Muscle of arm (tissue), 12 donors: ENCODE results near the gene PDPR. TPM values are rescaled to one million over a fixed set of nuclear protein-coding genes. Genes with fewer than 3 reads are reported as not detected.
"Not testable (repeated sequence)": the region's sequence is repeated elsewhere in the genome, so short reads cannot be mapped to it uniquely, and the experiment has no call there.

Experiments
- DNase-seq: peaks from one replicate; pipeline ENCODE4 v3.0.0-alpha.2; 2013
- polyA plus RNA-seq, 12 donors: library from polyadenylated mRNA; unstranded; fragments of 120-200 nt; gene quantifications; one replicate each; pipeline ENCODE4 v1.2.1, GENCODE V29; 2013; ENCODE audit not compliant: insufficient read length in 12 of 12

PDPR gene
- polyA plus RNA-seq, 12 donors: 15.4 to 59.3 (median 22.9) TPM

DNA sequence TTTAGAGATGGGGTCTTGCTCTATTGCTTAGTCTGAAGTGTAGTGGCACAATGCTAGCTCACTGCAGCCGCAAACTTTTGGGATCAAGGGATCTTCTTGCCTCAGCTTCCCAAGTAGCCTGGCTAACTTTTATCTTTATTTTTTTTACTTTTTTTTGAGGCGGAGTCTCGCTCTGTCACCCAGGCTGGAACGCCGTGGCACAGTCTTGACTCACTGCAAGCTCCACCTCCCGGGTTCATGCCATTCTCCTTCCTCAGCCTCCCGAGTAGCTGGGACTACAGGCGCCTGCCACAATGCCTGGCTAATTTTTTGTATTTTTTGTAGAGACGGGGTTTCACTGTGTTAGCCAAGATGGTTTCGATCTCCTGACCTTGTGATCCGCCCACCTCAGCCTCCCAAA is 12.1 kb downstream of the PDPR start:
- DNase-seq: not testable (repeated sequence)

DNA sequence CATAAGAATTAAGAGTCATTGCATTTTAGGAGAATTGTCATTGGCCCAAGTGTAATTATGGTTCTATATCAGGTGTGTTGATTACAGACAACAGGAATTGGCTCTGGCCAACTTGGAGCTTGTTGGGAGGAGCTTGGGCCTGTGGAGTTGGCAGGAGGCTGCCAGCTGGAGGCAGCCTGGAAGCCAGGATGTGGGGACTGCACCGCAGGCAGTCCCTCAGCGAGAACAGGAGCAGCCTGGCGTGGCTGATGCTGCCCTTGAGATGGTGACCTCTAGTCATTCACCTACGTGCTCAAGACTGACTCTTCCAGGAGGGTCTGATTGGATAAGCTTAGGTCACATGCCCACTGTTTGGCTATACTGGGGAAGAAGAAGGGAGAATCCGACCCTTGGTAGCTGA is 13.6 kb downstream of the PDPR start:
- DNase-seq: not testable (repeated sequence)

DNA sequence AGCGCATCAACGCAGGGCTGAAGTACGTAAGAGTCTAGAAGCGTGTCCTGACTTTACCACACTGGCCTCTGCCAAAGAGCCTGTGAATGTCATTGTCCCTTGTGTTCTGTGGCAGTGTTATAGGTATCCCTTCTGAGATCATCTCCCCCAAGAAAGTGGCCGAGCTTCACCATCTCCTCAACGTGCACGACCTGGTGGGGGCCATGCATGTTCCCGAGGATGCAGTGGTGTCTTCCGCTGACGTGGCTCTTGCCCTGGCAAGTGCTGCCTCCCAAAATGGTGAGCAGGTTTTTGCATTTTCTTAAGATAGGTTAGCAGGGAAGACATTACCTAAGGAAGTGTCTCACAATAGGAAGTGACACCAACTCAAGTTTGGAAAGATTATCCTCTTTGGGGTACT is 14.7 kb downstream of the PDPR start:
- DNase-seq: not testable (repeated sequence)

DNA sequence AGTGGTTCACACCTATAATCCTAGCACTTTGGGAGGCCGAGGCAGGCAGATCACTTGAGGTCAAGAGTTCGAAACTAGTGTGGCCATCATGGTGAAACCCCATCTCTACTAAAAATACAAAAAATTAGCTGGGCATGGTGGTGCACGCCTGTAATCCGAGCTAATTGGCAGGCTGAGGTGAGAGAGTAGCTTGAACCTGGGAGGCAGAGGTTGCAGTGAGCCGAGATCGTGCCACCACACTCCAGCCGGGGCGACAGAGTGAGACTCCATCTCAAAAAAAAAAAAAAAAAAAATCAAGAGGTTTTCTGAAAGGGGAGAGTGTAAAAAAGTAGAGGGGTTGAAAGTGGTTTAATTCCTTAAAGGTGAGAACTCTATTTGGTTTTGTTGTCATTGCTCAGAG is 21.7 kb downstream of the PDPR start:
- DNase-seq: not testable (repeated sequence)

DNA sequence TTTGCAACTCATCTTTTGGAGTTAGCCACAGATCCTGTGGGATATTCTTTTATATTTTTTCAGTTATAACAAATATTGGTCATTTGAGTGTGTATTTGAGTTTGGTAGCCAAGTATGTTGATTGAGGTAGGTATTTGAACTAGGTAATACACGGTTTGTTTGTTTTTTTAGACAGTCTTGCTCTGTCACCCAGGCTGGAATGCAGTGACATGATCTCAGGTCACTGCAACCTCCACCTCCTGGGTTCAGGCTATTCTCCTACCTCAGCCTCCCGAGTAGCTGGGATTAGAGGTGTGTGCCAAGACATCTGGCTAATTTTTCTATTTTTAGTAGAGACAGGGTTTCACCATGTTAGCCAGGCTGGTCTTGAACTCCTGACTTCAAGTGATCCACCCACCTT is 22.5 kb downstream of the PDPR start:
- DNase-seq: not testable (repeated sequence)

DNA sequence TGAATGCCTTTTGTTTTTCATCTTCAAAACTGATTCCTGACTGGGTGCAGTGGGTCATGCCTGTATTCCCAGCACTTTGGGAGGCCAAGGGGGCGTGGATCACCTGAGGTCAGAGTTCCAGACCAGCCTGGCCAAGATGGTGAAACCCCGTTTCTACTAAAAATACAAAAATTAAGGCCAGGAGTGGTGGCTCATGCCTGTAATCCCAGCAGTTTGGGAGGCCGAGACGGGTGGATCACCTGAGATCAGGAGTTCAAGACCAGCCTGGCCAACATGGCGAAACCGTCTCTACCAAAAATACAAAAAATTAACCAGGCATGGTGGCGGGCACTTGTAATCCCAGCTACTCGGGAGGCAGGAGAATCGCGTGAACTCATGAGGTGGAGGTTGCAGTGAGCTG is 28.6 kb downstream of the PDPR start:
- DNase-seq: not testable (repeated sequence)

DNA sequence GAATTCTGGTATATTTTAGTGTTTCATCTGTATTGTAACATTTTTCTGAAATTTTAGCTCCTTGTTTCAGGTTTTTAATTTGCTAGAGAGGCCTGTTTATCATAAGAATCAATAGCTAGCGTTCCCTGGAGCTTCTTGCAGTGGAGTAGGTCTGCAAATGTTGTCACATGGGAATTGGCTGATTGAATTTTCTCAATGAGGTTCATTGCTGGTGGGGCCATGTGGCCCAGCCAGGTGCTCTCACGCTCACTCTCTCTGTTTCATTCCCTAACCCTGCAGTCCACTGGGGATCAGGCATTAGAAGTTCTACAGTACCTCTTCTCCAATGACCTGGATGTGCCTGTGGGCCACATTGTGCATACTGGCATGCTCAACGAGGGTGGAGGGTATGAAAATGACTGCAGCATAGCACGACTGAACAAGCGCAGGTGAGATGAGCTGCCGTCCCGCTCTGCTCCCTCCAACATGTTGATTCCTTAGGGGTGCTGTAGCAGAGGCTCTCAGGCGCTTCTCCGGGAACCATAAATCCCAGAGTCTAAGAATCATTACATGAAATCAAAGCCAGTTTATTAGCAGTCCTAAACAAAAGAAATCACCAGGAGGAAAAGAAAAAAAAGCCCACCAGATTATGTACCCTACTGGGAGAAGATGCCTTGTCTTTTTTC is 29.2 kb downstream of the PDPR start:
- not testable (repeated sequence) for DNase-seq

DNA sequence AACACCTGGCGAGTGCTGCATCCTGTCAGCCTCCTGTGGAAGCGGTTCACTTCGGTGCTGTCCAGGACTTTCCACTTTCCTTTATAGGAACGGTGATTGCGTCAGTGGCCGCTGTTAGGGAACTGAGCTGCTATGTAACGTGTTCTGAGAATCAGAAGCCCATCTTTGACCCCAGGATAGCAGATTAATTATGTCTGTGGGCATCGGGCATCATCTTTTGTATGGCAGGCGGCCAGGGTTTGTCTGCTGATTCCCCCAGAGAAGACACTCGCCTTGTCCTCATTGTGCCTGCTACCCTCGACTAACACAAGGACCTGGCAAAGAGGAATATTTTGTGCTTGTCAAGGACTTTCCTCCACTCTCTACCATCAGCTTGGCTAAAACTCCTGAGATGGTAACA is 33.7 kb downstream of the PDPR start:
- not testable (repeated sequence) for DNase-seq

DNA sequence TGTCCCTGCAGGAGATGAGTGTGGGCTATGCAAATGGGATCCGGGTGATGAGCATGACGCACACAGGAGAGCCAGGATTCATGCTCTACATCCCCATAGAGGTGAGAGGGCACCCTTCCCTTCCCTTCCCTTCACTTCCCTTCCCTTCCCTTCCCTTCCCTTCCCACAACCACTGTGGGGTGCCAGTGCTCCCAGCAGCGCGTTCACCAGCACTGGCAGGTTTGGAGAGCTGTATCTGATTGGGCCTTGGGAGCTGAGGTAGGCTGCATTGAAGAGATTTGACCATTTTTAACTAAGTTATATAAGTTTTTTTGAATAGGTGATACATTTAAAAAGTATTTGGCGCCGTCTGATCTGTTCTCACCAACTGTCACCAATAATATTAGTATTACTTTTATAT is 34.3 kb downstream of the PDPR start:
- DNase-seq: not testable (repeated sequence)

DNA sequence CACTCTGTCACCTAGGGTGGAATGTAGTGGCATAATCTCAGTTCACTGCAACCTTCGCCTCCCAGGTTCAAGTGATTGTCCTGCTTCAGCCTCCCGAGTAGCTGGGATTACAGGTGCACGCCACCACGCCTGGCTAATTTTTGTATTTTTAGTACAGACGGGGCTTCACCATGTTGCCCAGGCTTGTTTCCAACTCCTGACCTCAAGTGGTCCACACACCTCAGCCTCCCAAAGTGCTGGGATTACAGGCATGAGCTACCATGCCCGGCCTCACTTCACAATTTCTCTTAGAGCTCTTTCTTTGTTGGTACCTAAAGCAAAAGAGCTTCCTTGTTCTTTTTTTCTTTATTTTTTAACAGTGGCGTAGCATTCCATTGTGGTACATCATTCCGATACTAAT is 35.2 kb downstream of the PDPR start:
- not testable (repeated sequence) for DNase-seq

DNA sequence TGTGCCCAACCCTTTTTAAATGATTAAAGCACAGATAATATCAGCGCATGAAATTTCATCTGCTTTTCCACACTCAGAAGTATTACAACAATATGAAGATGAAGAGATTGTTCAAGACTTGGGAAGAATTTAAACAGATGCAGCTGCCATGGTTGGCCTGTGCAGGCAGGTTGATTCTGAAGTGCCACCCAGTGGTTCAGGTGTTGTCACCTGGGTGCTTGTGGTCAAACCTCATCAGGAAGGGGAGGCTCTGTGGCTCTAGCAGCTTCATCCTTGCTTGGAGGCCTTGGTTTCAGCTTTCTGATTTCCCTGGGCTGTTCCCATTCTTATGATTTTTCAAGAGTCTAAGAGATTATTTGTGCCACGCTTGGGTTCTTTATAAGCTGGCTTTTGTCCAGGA is 37.3 kb downstream of the PDPR start:
- DNase-seq: no peak

DNA sequence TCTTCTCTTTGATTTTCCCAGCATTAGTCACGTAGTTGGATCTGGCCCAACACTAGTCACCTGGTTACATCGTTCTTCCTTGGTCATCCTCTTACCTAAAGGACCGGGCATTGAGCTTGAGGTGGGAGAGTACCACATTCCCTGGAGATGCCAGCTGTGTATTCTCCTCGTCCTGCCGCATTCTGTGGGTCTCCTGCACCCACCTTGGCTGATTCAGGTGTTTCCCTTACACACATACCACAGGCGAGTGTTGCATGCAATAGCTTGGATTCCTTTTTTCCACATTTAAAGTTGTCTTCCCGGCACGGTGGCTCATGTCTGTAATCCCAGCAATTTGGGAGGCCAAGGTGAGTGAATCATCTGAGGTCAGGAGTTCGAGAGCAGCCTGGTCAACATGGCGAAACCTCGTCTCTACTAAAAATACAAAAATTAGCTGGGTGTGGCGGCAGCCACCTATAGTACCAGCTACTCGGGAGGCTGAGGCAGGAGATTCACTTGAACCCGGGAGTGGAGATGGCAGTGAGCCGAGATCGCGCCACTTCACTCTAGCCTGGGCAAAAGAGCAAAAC is 37.9 kb downstream of the PDPR start:
- DNase-seq: no peak

DNA sequence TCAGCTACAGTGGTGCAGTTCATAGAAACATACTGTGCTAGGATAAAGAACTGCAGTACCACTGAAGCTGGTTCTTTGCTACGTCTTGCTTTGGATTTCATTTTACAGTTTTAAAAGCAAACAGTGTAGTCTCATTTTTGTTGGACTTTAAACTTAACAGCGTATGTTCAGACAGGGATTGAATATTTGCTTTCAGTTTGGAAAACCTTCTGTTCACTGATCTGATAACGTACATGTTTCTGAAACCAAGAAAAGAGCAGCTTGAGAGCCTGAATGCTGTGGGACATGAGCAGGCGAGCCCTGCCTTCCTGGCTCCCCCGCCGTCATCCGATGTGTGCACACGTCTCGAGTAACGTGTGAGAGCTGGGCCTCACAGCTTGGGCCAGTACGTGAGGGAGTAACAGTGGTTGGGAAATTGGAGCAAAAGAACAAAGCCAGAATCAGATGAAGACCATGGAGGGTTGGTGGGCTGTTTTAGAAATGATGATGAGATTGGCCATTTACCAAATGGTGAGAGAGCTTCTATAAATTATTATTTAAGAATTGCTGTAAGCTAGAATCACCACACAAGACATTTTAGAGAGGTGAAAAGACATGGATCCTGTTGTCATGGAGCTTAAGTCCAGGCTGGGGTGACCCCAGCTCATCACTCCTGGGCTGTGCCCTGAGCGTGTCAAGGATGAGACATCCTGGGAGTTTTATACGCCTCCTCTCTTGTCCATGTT is 38.6 kb downstream of the PDPR start:
- no peak for DNase-seq

DNA sequence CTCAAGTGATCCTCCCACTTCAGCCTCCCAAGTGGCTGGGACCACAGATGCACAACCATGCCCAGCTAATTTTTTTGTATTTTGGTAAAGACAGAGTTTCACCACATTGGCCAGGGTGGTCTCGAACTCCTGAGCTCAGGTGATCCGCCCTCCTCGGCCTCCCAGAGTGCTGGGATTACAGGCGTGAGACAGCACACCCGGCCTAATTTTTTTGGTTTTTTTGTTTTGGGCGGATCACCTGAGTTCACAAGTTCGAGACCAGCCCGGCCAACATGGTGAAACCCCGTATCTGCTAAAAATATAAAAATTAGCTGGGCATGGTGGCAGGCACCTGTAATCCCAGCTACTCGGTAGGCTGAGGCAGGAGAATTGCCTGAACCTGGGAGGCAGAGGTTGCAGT is 40.6 kb downstream of the PDPR start:
- not testable (repeated sequence) for DNase-seq

DNA sequence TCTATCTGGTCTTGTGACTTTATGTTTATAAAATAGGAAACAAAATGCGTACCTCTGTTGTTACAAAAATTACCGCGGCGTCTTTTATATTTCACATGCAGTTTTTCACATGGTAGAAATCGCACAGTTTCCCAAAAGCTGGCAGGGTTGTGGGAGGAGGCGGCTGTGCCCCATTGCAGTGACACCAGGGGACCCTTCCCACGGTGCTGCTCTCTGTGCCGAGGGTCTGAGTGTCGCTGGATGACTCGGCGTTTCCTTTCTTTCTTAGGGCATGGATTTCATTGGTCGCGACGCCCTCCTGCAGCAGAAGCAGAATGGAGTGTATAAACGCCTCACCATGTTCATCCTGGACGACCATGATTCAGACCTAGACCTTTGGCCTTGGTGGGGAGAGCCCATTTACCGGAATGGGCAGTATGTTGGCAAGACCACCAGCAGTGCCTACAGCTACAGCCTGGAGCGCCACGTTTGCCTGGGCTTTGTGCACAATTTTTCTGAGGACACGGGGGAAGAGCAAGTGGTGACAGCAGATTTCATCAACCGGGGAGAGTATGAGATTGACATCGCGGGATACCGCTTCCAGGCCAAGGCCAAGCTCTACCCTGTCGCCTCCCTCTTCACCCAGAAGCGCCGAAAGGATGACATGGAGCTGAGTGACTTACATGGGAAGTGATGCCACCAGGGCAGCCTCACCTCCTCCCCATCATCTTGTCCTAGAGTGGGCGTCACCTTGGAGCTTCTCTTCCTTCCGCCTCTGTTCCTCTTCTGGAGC is 42.3 kb downstream of the PDPR start:
- DNase-seq: no peak

DNA sequence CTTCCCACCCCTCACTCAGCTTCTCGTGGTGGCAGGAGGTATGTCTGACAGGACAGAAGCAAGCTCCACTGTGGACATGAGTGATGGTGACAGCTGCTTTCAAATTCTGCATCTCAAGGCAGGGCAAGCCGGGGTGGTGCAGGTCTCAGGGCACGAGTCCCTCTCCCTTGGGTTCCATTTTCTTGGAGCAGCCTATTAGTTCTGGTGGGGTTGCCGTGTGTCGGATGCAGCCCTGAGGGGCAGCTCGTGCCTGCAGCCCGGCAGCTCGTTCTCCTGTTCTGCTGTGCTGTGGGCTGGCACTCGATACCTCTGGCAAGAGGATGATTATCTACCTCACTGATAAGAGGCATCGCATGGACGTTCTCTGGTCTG is 43.0 kb downstream of the PDPR start:
- DNase-seq: no peak

DNA sequence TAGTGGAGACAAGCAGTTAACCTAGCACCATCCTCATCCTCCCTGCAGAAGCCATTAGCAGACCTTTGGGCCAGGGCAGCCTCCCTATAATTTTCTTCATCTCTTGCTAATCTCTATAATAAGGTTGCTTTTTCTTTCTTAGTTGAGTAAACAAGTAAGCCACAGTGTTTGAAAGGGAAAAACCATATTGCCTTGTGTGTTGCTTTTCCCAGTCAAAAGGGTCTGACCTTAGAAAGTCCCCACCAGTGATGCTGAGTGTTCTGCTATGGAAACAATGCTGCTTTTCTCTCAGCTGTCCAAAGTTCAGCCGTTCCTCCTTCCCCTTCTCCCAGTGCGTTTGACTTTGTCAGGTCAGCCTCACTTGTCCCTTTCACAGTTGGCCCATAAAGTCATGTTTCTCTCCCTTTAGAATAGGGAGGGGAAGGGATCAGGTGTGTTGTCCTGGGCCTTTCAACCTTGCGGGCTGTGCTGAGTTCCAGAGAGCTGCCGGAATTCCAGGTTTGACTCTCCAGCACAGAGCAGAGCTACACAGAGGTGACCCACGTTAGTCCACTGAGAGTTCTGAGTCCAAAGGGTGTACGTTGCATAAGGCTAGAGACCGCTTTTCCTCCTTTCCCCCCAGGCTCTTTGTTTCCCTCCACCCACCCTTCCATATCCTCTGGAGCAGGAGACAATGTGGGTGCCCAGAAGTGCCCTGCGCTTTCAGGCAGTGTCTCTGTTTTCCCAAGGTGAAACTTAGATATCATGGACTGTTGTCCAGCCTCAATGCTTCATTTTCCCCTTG is 43.5 kb downstream of the PDPR start:
- no peak for DNase-seq

DNA sequence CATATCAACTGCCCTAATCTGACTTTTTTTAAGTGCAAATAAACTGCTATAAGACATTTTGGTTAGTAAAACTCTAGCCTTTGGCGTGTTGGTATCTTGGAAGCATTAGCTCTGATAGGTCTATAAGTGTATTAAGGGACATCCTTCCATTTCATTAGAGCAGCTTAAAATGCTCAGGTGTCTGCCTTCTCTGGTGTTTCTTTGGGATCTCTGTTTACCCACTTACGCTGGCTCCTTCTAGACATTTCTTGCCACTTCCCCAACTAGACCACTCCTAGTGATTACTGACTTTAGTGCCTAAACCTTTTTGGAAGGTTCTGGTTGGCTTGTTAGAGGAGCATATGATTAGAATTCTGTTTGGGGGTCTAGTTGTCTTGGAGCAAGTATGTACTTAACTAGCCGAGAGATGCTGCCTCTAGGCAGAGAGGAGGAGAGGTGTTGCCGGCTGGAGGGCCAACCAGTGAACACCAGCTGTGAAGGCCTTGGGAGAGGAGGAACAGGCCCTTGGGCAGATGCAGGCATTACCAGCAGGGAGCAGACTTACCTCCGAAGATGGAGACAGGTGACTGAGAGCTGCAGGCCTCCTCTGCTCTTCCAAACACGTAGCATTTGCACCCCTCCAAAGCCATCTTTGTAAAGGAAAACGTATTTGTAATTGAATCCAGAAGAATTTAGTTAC is 44.3 kb downstream of the PDPR start:
- no peak for DNase-seq

DNA sequence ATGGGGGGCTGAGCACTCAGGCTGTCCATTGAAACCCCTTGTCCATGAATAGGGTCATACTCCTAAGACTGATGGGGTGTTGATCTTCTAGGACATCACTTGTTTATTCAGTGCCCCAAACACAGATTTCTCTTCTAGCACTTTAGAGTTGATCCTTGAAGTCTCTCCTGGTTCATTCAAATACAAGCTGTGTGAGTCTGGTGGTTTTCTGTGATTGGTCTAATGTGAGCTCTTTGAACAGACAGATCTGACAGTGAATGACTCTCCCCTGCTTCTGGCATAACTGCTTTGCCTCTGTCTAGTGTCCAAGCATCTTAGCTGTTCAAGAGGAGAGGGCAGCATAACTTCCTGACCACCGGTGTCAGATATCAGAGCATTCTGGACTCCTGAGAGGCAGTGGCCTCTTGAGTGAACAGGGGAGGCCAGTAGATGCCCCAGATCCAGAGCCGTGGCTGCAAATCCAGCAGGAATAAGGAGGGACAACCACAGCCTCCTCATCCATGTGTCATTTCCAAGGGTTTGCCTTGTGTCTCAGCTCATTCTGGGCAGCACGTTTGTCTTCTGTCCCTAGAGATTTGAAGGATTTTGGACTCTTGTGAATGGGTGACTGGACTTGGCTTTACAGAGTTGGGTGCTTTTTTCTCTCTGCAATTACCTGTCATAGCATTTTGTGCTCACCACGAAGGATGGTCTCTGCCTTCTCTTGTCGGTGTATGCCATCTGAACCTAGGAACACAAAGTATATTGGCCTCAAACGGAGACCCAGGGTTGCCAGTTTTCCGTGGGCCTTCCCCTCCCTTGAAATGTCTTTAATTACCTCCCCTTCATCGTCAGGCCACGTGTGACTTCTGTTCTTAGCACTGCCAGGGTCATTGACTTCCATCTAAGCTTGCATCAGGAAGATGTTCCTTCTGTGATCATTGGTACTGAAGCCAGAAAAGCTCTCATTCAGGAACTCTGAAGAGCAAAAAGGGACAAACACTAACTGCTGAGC is 45.5 kb downstream of the PDPR start:
- no peak for DNase-seq

DNA sequence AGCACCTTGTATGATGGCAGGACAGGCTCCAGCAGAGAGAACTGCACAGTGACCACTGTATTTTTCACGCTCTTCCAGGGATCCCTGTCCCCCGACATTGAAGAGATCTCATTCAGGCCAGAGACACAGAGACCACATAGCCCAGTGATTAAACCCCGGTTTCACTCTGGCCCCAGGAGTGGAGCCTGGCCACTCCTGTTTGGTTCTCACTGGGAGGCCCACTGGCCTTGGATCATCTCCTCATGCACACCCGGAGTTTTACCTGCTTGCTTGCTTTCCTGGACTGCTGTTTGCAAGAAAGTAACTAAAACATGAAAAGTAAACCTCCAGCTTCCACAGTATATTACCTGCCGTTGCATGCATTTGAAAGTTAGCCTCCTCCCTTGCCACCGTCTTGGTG is 46.3 kb downstream of the PDPR start:
- DNase-seq: no peak
